Neuron (in vitro differentiated cells): Measurements from ENCODE around the gene PVR.
"Not testable (repeated sequence)": the region's sequence is repeated elsewhere in the genome, so short reads cannot be mapped to it uniquely, and the experiment has no call there.

Experiments
- H2AFZ ChIP-seq: one replicate; pipeline ENCODE4 v1.6.1; 2013; ENCODE audit warnings: low read depth, mild to moderate bottlenecking, inconsistent platforms, low read length, moderate library complexity
- H3K27me3 ChIP-seq: one replicate; pipeline ENCODE4 v1.6.1; 2013; ENCODE audit warnings: low read length; ENCODE audit not compliant: insufficient read depth
- H3K36me3 ChIP-seq: one replicate; pipeline ENCODE4 v1.6.1; 2013; ENCODE audit warnings: low read length; ENCODE audit not compliant: insufficient read depth
- H3K4me1 ChIP-seq: one replicate; pipeline ENCODE4 v1.6.1; 2013; ENCODE audit warnings: low read length; ENCODE audit not compliant: insufficient read depth
- H3K4me3 ChIP-seq: 2 replicates; pipeline ENCODE4 v1.5.1; 2013; ENCODE audit warnings: mild to moderate bottlenecking, low read length, moderate library complexity
- H3K9me3 ChIP-seq: one replicate; pipeline ENCODE4 v1.6.1; 2013; ENCODE audit warnings: low read length

Gene PVR

GRCh38 chr19:44608391-44608821, 35.3 kb upstream of the PVR start:
- H2AFZ ChIP-seq: no peak overlapping the region
- H3K9me3 ChIP-seq: no peaks in the 10 kb centered on the region
- H3K4me3 ChIP-seq: no peak overlapping the region
- H3K27me3 ChIP-seq: no peaks in the 10 kb centered on the region
- H3K4me1 ChIP-seq: no peaks in the 10 kb centered on the region
- no peaks in the 10 kb centered on the region for H3K36me3 ChIP-seq

- Histone ChIP-seq H3K4me3 (no peak overlapping the region), H3K9me3 (no peaks in the 10 kb centered on the region), H3K27me3 (no peaks in the 10 kb centered on the region), H3K4me1 (no peaks in the 10 kb centered on the region), H2AFZ (no peak overlapping the region), H3K36me3 (no peaks in the 10 kb centered on the region)
Measured at GRCh38 chr19:44609219-44609618, 34.5 kb upstream of the PVR start.

- not testable (repeated sequence) for H2AFZ ChIP-seq, H3K27me3 ChIP-seq, H3K36me3 ChIP-seq, H3K4me1 ChIP-seq, H3K9me3 ChIP-seq, H3K4me3 ChIP-seq
Measured at GRCh38 chr19:44610497-44610896, 33.2 kb upstream of the PVR start.

- Histone ChIP-seq H2AFZ (no peak overlapping the region), H3K4me1 (no peaks in the 10 kb centered on the region), H3K27me3 (no peaks in the 10 kb centered on the region), H3K36me3 (no peaks in the 10 kb centered on the region), H3K9me3 (no peaks in the 10 kb centered on the region), H3K4me3 (no peak overlapping the region)
Measured at GRCh38 chr19:44611812-44612295, 31.9 kb upstream of the PVR start.

- no peaks in the 10 kb centered on the region for H3K27me3 ChIP-seq
Measured at GRCh38 chr19:44613295-44614178, 30.2 kb upstream of the PVR start, which contains the start of gene IGSF23. Gene IGSF23 (plus strand): TSS chr19:44613563. CDS start chr19:44613646, 83 bp downstream.

GRCh38 chr19:44614313-44614712, 29.4 kb upstream of the PVR start:
- Histone ChIP-seq H2AFZ (no peak overlapping the region), H3K4me3 (no peak overlapping the region)

More at GRCh38 chr19:44613295-44614178, 30.2 kb upstream of the PVR start, which contains the start of gene IGSF23:
- Histone ChIP-seq H2AFZ (no peak within 1 kb of the TSS), H3K36me3 (no peaks in the 10 kb centered on the region), H3K4me3 (no peak within 1 kb of the TSS), H3K4me1 (no peaks in the 10 kb centered on the region), H3K9me3 (no peaks in the 10 kb centered on the region)

GRCh38 chr19:44615863-44616247, 27.9 kb upstream of the PVR start:
- Histone ChIP-seq H3K9me3 (no peaks in the 10 kb centered on the region), H3K36me3 (no peaks in the 10 kb centered on the region), H3K27me3 (no peaks in the 10 kb centered on the region), H3K4me3 (no peak overlapping the region), H2AFZ (no peak overlapping the region), H3K4me1 (no peaks in the 10 kb centered on the region)

More at GRCh38 chr19:44614313-44614712, 29.4 kb upstream of the PVR start:
- no peaks in the 10 kb centered on the region for H3K4me1 ChIP-seq
- no peaks in the 10 kb centered on the region for H3K27me3 ChIP-seq
- no peaks in the 10 kb centered on the region for H3K36me3 ChIP-seq
- no peaks in the 10 kb centered on the region for H3K9me3 ChIP-seq

- Histone ChIP-seq H3K9me3 (no peaks in the 10 kb centered on the region), H3K4me1 (no peaks in the 10 kb centered on the region), H3K36me3 (no peaks in the 10 kb centered on the region), H2AFZ (no peak overlapping the region), H3K27me3 (no peaks in the 10 kb centered on the region), H3K4me3 (no peak overlapping the region)
Measured at GRCh38 chr19:44617110-44617880, 26.4 kb upstream of the PVR start.

GRCh38 chr19:44618640-44619357, 24.9 kb upstream of the PVR start:
- no peaks in the 10 kb centered on the region for H3K27me3 ChIP-seq
- no peaks in the 10 kb centered on the region for H3K9me3 ChIP-seq

GRCh38 chr19:44620667-44621066, 23.0 kb upstream of the PVR start:
- Histone ChIP-seq H3K4me3 (no peak overlapping the region), H2AFZ (no peak overlapping the region), H3K36me3 (no peaks in the 10 kb centered on the region), H3K4me1 (no peaks in the 10 kb centered on the region), H3K27me3 (no peaks in the 10 kb centered on the region), H3K9me3 (no peaks in the 10 kb centered on the region)

More at GRCh38 chr19:44618640-44619357, 24.9 kb upstream of the PVR start:
- H3K4me3 ChIP-seq: no peak overlapping the region
- H2AFZ ChIP-seq: no peak overlapping the region
- H3K4me1 ChIP-seq: no peaks in the 10 kb centered on the region
- H3K36me3 ChIP-seq: no peaks in the 10 kb centered on the region

- H3K36me3 ChIP-seq: no peaks in the 10 kb centered on the region
- no peaks in the 10 kb centered on the region for H3K4me1 ChIP-seq
- H3K9me3 ChIP-seq: no peaks in the 10 kb centered on the region
- H2AFZ ChIP-seq: no peak overlapping the region
- H3K27me3 ChIP-seq: no peaks in the 10 kb centered on the region
- no peak overlapping the region for H3K4me3 ChIP-seq
Measured at GRCh38 chr19:44621367-44621766, 22.3 kb upstream of the PVR start.

GRCh38 chr19:44623080-44623479, 20.6 kb upstream of the PVR start:
- Histone ChIP-seq H3K27me3 (no peaks in the 10 kb centered on the region), H2AFZ (no peak overlapping the region), H3K4me1 (no peaks in the 10 kb centered on the region), H3K36me3 (no peaks in the 10 kb centered on the region), H3K9me3 (no peaks in the 10 kb centered on the region), H3K4me3 (no peak overlapping the region)
